DMS153 treated with DMSO at 0.1 percent for 48 hours (cell line): ENCODE data around the gene SPIRE1.

Experiments
- DNase-seq: peaks from one replicate; lab custom pipeline; 2025; ENCODE audit not compliant: unreplicated experiment; lab: John Stamatoyannopoulos, UW

SPIRE1 gene

GRCh38 chr18:12657684-12658425, at the start of gene SPIRE1:
Gene SPIRE1 (minus strand): TSS chr18:12658107. CDS start chr18:12657866, 241 bp downstream.
- no peak for DNase-seq

- DNase-seq: no peak
Measured at GRCh38 chr18:12703664-12704063, 45.8 kb upstream of the SPIRE1 start.

DNA sequence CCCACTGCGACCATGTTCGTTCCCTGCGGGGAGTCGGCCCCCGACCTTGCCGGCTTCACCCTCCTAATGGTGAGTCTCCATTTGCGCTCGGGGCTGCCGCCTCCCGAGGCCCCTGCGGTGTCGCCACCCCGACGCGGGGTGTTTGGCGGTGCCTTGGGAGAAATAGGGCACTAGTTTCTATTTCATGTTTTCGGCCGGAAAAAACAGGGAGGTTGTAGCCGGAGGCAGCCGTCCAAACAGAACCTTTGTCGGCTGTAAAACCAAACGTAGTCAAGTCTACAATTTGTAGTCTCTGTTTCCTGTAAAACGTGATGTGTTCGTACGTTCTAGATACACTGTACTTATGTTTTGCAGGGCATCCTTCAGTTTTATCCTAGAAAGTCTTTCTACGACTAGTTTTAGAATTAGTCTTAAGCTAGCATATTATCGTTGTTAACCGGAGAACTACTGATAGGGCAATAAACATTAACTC, 45.2 kb upstream of the SPIRE1 start:
- no peak for DNase-seq

DNA sequence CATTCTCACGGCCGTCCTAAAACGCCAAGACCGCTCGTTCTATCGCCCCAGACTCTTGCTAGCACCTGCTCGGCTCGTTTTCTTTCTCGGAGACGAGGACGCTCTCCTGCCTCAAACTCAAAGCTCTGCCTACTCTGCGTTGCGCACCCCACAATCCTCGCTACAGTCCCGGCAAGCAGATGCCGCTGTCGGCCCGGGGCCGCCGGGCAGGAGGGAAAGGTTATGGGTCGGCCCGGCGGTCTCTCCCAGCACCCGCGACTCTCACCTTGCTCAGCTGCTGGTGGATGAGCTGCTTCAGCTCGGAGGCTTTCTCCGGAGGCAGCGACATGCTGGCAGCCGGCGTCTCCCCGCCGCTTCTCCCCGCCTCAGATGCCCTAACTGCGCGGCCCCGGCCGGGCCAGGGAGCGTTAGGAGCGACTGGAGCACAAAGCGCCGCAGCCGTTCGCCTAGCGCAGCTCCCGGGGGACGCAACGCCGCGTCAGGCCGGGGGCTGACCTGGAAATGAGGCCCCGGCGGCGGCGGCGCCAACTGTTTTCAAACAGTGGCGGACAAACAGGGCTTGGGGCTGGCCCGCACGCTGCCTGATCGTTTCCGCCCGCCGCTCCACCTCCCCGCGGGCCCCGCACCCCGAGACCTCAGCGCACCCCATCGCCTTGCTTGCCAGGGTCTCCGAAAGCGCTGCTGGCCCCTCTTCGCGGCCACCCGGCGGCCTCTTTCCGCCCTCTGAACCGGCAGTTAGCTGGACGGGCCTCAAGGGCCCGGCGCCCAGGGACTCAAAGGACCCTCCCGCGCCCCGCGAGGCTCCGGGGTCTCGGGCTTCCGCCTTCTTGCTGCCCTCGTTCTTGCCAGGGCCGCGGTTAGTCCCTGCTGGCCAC, 44.6 kb upstream of the SPIRE1 start, which contains the start of the genes CEP76 and PSMG2:
Gene CEP76 (minus strand): TSS at position 503 of the 875 bp plus-strand sequence. CDS start 175 bp downstream, at position 328.
Gene PSMG2 (plus strand): TSS at position 822 of the 875 bp plus-strand sequence. CDS start 66 bp downstream, outside the sequence.
- DNase-seq: peak; percentile 20

DNA sequence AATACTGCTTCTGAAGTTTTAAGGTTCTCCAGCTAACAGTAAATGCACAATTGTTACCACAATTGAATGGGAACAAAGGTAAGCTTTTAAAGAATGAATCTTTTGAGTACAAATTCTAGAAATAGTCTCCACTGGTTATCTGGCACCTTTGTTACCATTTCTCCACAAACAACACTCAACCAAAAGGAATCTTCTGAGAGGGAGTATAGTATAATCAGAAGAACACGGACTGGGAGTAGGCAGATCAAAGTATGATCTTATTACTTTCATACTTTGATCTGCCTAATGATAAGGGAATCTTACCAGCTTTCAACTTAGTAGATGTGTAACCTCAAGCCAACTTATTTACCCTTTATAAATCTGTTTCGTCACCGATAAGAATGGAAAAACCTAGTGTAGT, 43.3 kb upstream of the SPIRE1 start:
- no peak for DNase-seq

DNA sequence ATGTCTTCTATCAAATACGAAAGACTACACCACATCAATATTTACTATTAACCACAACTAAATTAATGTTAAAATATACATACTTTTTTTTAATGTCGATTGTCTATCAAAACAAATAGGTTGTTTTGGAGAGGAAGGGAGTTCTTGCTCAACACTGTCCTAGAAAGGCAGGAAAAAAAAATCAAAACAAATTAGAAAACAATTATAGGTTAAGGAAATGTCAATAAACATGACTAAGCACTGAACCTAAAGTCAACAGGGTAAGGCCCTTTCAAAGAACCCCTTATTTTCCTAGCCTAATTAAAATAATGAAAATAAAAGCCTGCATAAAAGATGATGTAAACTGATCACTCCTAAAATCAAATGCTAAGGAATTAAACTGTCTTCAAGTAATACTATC, 41.8 kb upstream of the SPIRE1 start:
- no peak for DNase-seq

- no peak for DNase-seq
Measured at GRCh38 chr18:12694032-12694431, 36.1 kb upstream of the SPIRE1 start.

DNA sequence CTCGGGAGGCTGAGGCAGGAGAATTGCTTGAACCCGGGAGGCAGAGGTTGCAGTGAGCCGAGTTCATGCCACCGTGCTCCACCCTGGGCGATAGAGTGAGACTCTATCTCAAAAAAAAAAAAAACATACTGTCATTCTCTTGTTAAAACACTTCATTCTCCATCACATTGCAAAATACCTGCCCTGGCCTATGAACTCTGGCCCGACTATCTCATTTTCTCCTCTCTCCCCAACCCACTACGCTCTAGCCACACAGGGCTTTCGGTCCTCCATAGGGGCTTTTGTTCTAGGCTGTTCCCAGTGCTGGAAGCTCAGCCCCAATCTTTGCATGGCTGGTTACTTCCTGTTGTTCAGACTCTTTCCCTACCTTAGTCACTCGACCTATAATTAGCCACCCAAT, 34.3 kb upstream of the SPIRE1 start:
- DNase-seq: no peak

GRCh38 chr18:12689256-12689850, 31.4 kb upstream of the SPIRE1 start:
- DNase-seq: no peak

GRCh38 chr18:12686100-12686499, 28.2 kb upstream of the SPIRE1 start:
- DNase-seq: no peak

DNA sequence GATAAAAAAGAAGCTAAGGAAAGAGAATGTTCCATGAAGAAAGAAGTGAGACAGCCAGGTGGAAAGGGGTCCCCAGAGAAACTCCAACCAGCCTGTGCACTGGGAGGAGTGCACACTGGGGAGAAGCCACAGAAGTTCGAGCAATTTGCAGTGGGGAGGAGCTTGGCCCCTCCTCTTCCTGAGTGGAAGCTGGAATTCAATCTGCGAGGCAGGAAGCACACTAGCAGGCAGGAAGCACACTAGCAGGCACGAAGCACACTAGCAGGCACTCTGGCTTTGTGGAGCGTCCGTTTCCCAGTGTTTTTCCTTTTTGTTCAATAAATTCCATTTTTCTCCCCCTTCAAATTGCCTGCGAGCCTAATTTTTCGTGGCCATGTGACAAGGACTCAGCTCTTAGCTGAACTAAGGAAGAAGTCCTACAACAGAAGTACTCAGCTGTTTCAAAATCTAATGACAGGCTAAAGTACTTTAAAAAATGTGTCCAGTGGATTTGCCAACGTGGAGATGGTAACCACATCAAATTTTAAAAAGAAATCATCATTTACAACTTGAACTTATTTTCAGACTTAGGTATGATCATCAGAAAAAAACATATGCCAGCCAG, 21.4 kb upstream of the SPIRE1 start:
- DNase-seq: no peak

DNA sequence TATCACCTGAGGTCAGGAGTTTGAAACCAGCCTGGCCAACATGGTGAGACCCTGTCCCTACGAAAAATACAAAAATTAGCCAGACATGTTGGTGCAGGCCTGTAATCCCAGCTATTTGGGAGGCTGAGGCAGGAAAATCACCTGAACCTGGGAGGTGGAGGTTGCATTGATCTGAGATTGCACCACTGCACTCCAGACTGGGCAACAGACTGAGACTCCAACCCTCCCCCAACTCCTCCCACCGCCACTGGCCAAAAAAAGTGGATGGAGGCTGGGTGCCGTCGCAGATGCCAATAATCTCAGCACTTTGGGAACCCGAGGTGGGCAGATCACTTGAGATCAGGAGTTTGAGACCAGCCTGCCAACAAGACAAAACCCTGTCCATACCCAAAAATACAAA, 10.1 kb upstream of the SPIRE1 start:
- no peak for DNase-seq

GRCh38 chr18:12659904-12660605, 2.1 kb upstream of the SPIRE1 start:
- DNase-seq: peak; percentile 2

GRCh38 chr18:12658426-12659138, 675 bp upstream of the SPIRE1 start:
- peak; percentile 11 for DNase-seq

GRCh38 chr18:12656938-12657683, 796 bp downstream of the SPIRE1 start:
- no peak for DNase-seq

- no peak for DNase-seq
Measured at GRCh38 chr18:12656605-12656937, 1.3 kb downstream of the SPIRE1 start.

GRCh38 chr18:12654971-12655370, 2.9 kb downstream of the SPIRE1 start:
- DNase-seq: no peak

DNA sequence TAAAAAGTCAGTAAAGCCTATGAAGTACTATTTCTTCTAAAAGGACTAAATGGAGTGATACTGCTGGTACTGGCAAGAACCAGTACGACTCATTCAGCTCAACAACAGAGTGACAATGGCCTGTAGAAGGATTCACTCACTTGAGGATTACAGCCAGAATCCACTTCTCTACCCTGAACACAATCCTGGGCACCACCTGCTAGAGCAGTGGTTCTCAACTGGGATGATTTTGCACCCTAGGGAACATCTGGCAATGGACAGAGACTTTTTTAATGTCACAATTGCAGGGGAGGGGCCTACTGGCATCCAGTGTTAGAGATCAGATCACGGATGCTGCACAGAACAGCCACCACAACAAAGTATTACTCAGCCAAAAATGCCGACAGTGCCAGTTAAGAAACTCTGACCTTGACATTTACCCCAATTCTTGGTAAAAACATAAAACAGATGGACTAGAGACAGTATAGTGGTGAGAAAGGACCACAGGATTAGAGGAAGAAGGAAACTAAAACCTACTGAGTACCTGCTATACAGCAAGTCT, 5.0 kb downstream of the SPIRE1 start:
- DNase-seq: no peak

DNA sequence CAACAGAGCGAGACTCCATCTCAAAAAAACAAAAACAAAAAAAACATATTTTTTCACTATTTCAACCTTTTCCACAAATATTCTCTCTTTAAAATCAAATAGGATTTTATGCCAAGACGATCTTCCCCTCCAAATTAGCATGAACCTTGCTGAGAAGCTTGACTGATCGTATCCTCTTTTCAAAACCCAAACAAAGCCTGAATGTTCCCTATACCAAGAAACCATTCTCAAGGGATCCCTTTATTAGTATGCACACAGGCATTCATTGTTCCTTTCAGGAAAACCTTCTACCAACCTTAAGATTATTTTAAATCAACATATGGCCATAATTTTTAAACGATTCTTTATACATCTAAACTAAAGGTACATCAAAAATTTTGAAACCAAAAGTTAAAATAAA, 6.3 kb downstream of the SPIRE1 start:
- no peak for DNase-seq
